Panc1 (cell line): ENCODE measurements around the gene TBR1. TPM values are rescaled to one million over a fixed set of nuclear protein-coding genes. Genes with fewer than 3 reads are reported as not detected.

Experiments used
- ATAC-seq: fragments of 200-7000 bp; cut with Tn5 transposase; 2 replicates; pipeline ENCODE4 v1.9.1; 2020; ENCODE audit warnings: mild to moderate bottlenecking, moderate library complexity
- BruUV-seq: library from RNA; stranded (reverse); fragments of 400-500 nt; replicated peaks from 2 replicates; lab custom pipeline; 2021; lab: Mats Ljungman, UMichigan
- CTCF ChIA-PET: fragments of 300-600 bp; sonication (Branson Sonifier 250); formaldehyde crosslinking; loops from one replicate; lab custom pipeline; 2022; ENCODE audit warnings: antibody characterized with exemption; lab: Charles Lee
- POLR2A ChIA-PET: fragments of 300-600 bp; sonication (Branson Sonifier 250); formaldehyde crosslinking; loops from one replicate; lab custom pipeline; 2022; ENCODE audit warnings: antibody characterized with exemption; lab: Charles Lee
- DNase-seq: peaks from one replicate; pipeline ENCODE4 v3.0.0-alpha.2; 2010; ENCODE audit warnings: low read depth, low spot score
- H3K27ac ChIP-seq: 2 replicates; pipeline ENCODE4 v1.5.1; 2011; ENCODE audit warnings: mild to moderate bottlenecking, low read length, inconsistent platforms
- H3K27me3 ChIP-seq: fragments of 200-500 bp; sonication (Bioruptor generic); 2 replicates; pipeline ENCODE4 v1.6.0; 2014; ENCODE audit warnings: low read length, inconsistent platforms; ENCODE audit not compliant: control insufficient read depth, insufficient read depth
- H3K36me3 ChIP-seq: fragments of 200-500 bp; sonication (Bioruptor generic); 2 replicates; pipeline ENCODE4 v1.5.1; 2014; ENCODE audit warnings: inconsistent platforms, mild to moderate bottlenecking, low read length, moderate library complexity; ENCODE audit not compliant: control insufficient read depth, insufficient read depth
- H3K4me1 ChIP-seq: 2 replicates; pipeline ENCODE4 v1.5.1; 2011; ENCODE audit warnings: inconsistent platforms, mild to moderate bottlenecking, low read length, moderate library complexity; ENCODE audit not compliant: control insufficient read depth, insufficient read depth
- H3K4me3 ChIP-seq, 2 experiments: 2 replicates each; pipeline ENCODE4 v1.5.1; 2011 to 2012; ENCODE audit warnings: low read depth in 2 of 2, low read length in 2 of 2, mild to moderate bottlenecking in 2 of 2, inconsistent platforms in 1 of 2, moderate library complexity in 1 of 2
- H3K9me3 ChIP-seq: fragments of 200-500 bp; sonication (Bioruptor generic); 2 replicates; pipeline ENCODE4 v1.5.1; 2014; ENCODE audit warnings: low read depth, mild to moderate bottlenecking, inconsistent platforms, low read length, moderate library complexity; ENCODE audit not compliant: control insufficient read depth, insufficient read depth
- CTCF ChIP-seq: fragments of 450-650 bp; IDR thresholded peaks from 2 replicates; pipeline ENCODE4 v1.5.1; 2017; ENCODE audit warnings: mild to moderate bottlenecking
- POLR2AphosphoS5 ChIP-seq: IDR thresholded peaks from 2 replicates; pipeline ENCODE4 v1.6.1; 2012; ENCODE audit warnings: mild to moderate bottlenecking, low read depth, low read length, moderate library complexity
- REST ChIP-seq, 2 experiments: IDR thresholded peaks; 2 replicates each; pipeline ENCODE4 v1.6.1; 2011 to 2012; ENCODE audit warnings: low read depth in 2 of 2, control low read depth in 1 of 2, low read length in 1 of 2, mild to moderate bottlenecking in 1 of 2, moderate library complexity in 1 of 2; ENCODE audit not compliant: insufficient read depth in 1 of 2
- SIN3A ChIP-seq: IDR thresholded peaks from 2 replicates; pipeline ENCODE4 v1.6.1; 2012; ENCODE audit warnings: low read depth, mild to moderate bottlenecking, low read length, moderate library complexity, borderline replicate concordance; ENCODE audit not compliant: insufficient read depth
- TCF7L2 ChIP-seq: IDR thresholded peaks from 2 replicates; pipeline ENCODE4 v1.6.1; 2011; ENCODE audit warnings: mild to moderate bottlenecking, low read depth, low read length, inconsistent platforms
- in situ Hi-C: cut with HindIII; loops from 2 replicates; pipeline ENCODE4 v1.10.0; 2016; ENCODE audit warnings: low sequenced_read_pairs, low pct_unique_long_range_greater_than_20kb
- intact Hi-C: fragments of 100-400 bp; cut with micrococcal nuclease; formaldehyde crosslinking; loops from one replicate; pipeline ENCODE4 v1.10.0; 2022; ENCODE audit not compliant: unreplicated experiment
- total RNA-seq: library from RNA; stranded (reverse); gene quantifications from one replicate; pipeline ENCODE4 v1.2.1, GENCODE V29; 2021; ENCODE audit not compliant: unreplicated experiment

Gene TBR1
- total RNA-seq, 1 experiment from 2014 or later: not detected

- CTCF ChIA-PET: no interaction called here
- BruUV-seq: no TSS peak
- Histone ChIP-seq H3K27ac (no peak overlapping the region), H3K36me3 (peaks cover 20% of the 10 kb centered on the region), H3K9me3 (no peaks in the 10 kb centered on the region), H3K4me3 (no peak overlapping the region), H3K4me1 (no peaks in the 10 kb centered on the region), H3K27me3 (no peaks in the 10 kb centered on the region)
- DNase-seq: no peak
- TF ChIP-seq SIN3A (no peak), TCF7L2 (no peak), POLR2AphosphoS5 (no peak), REST (IDR thresholded peaks at IDR 0.05; ENCODE audit: insufficient read depth in 1 of 2, low read depth in 2 of 2, low read length in 1 of 2) (no peak), CTCF (no peak)
- POLR2A ChIA-PET: no interaction called here
- intact Hi-C loops: no loop called here
- in situ Hi-C loops: no loop called here
- ATAC-seq: no peak
Observed at GRCh38 chr2:161400076-161400475, 16.0 kb upstream of the TBR1 start.

GRCh38 chr2:161402297-161402696 is 13.8 kb upstream of the TBR1 start:
- intact Hi-C loops: no loop called here
- CTCF ChIA-PET: no interaction called here

More at GRCh38 chr2:161402297-161402696, 13.8 kb upstream of the TBR1 start:
- BruUV-seq: no TSS peak
- in situ Hi-C loops: no loop called here
- POLR2A ChIA-PET: no interaction called here
- H3K27ac ChIP-seq: no peak overlapping the region
- ATAC-seq (no peak), DNase-seq (no peak)
- H3K4me1 ChIP-seq: no peaks in the 10 kb centered on the region
- H3K36me3 ChIP-seq: peaks cover 12% of the 10 kb centered on the region; the same call in 1 of the 2 replicates
- H3K4me3 ChIP-seq: no peak overlapping the region
- no peaks in the 10 kb centered on the region for H3K27me3 ChIP-seq
- no peaks in the 10 kb centered on the region for H3K9me3 ChIP-seq
- TF ChIP-seq REST (IDR thresholded peaks at IDR 0.05; ENCODE audit: insufficient read depth in 1 of 2, low read depth in 2 of 2, low read length in 1 of 2): no peak
- TF ChIP-seq TCF7L2: no peak
- no peak for TF ChIP-seq POLR2AphosphoS5
- no peak for TF ChIP-seq SIN3A
- no peak for TF ChIP-seq CTCF
